ENCODE results near the gene AFF4. TPM values are rescaled to one million over a fixed set of nuclear protein-coding genes. Genes with fewer than 3 reads are reported as not detected.

The AFF4 gene
- total and polyA plus RNA-seq, 10 of the 15 experiments (the other 5 are each of a cell fraction or from before 2014, with no cell fraction given): 1.1 to 20.2 (median 10.4) TPM

GRCh38 chr5:132850066-132850465 lies 113.4 kb downstream of the AFF4 start (continued):
- no peak for TF ChIP-seq ZNF592 (IDR thresholded peaks at IDR 0.05)
- no peak for TF ChIP-seq TCF7 (IDR thresholded peaks at IDR 0.05; ENCODE audit: borderline replicate concordance)
- TF ChIP-seq MTA3 (IDR thresholded peaks at IDR 0.05; ENCODE audit: borderline replicate concordance, low read length): no peak
- TF ChIP-seq KAT2A (conservative IDR thresholded peaks at IDR 0.05; ENCODE audit: control insufficient read depth, low read depth, low read length): no peak
- TF ChIP-seq SRF (IDR thresholded peaks at IDR 0.05; ENCODE audit: low read depth in 2 of 2, low read length in 2 of 2): no peak
- TF ChIP-seq POU2F2 (IDR thresholded peaks at IDR 0.05; ENCODE audit: borderline replicate concordance, low read depth, low read length): no peak
- TF ChIP-seq MAX (IDR thresholded peaks at IDR 0.05; ENCODE audit: low read depth, low read length): no peak
- no peak for TF ChIP-seq LARP7 (IDR thresholded peaks at IDR 0.05)
- TF ChIP-seq TAF1 (IDR thresholded peaks at IDR 0.05; ENCODE audit: borderline replicate concordance, low read depth, low read length): no peak

- peak; percentile 66 for FAIRE-seq
- ChIA-PET POLR2A (no interaction called here), CTCF (interaction anchor here (0.9 to 1.3 kb wide), 6 partner anchors 9 to 323 kb away, joined by 3 to 5 read pairs (median 3); no protein-coding TSS in a partner anchor), SMC1A (ENCODE audit: uncharacterized antibody, unreplicated experiment) (interaction anchor here (1.5 to 1.9 kb wide), 2 partner anchors 14 to 17 kb away, joined by 5 read pairs; partner anchors contain the start of genes GDF9 and UQCRQ), RAD21 (ENCODE audit: unreplicated experiment) (no interaction called here)
- Histone ChIP-seq H3K9me3 (replicated peaks; ENCODE audit: control insufficient read depth, insufficient read depth, low read length) (no peaks in the 10 kb centered on the region), H3K9ac (ENCODE audit: control insufficient read depth, insufficient read depth, low read length) (no peak overlapping the region), H3K4me3 (no peak overlapping the region), H4K20me1 (ENCODE audit: control insufficient read depth, insufficient read depth) (no peaks in the 10 kb centered on the region), H2AFZ (ENCODE audit: control insufficient read depth, low read depth, low read length) (no peak overlapping the region), H3K27ac (ENCODE audit: control insufficient read depth, insufficient read depth) (no peak overlapping the region), H3K27me3 (replicated peaks in 1 of 2; ENCODE audit: control insufficient read depth in 2 of 2, insufficient read depth in 2 of 2, low read length in 1 of 2) (no peaks in the 10 kb centered on the region), H3K4me1 (ENCODE audit: control insufficient read depth, insufficient read depth, low read length) (no peaks in the 10 kb centered on the region), H3K79me2 (ENCODE audit: control insufficient read depth, insufficient read depth, low read length) (no peaks in the 10 kb centered on the region), H3K4me2 (ENCODE audit: control insufficient read depth, insufficient read depth) (no peak overlapping the region), H3K36me3 (ENCODE audit: control insufficient read depth in 2 of 2, insufficient read depth in 2 of 2, low read length in 1 of 2) (no peaks in the 10 kb centered on the region)
- ATAC-seq: no peak
- no TSS peak for BruUV-seq (replicated peaks)
- intact Hi-C loops (cut with micrococcal nuclease; ENCODE audit: unreplicated experiment) (no loop called here), in situ Hi-C loops (cut with MboI) (no loop called here)
- DNase-seq (ENCODE audit: low read depth, low spot score): no peak
- WGBS (ENCODE audit: insufficient coverage, insufficient replicate concordance, low lambda C conversion rate, missing lambda C conversion rate): 0% methylated on average over 1 of the region's 1 CpG
- TF ChIP-seq ATF3 (IDR thresholded peaks at IDR 0.05; ENCODE audit: borderline replicate concordance, extremely low read depth, low read depth, low read length) (no peak), WRNIP1 (IDR thresholded peaks at IDR 0.05; ENCODE audit: borderline replicate concordance, low read depth, low read length) (no peak), ETV6 (conservative IDR thresholded peaks at IDR 0.05 in 1 of 2, IDR thresholded peaks at IDR 0.05 in 1 of 2; ENCODE audit: borderline replicate concordance in 1 of 2, low read depth in 1 of 2) (no peak), RCOR1 (conservative IDR thresholded peaks at IDR 0.05; ENCODE audit: low read depth, low read length) (no peak), ZZZ3 (IDR thresholded peaks at IDR 0.05; ENCODE audit: control insufficient read depth, insufficient read length, low read depth) (no peak), POU2F2 (IDR thresholded peaks at IDR 0.05; ENCODE audit: borderline replicate concordance, low read depth, low read length) (no peak), SRF (IDR thresholded peaks at IDR 0.05; ENCODE audit: low read depth in 2 of 2, low read length in 2 of 2) (no peak), ZBTB11 (CRISPR knock-in tag; IDR thresholded peaks at IDR 0.05) (no peak)
Measured at GRCh38 chr5:132849347-132849746, 114.1 kb downstream of the AFF4 start.
